GM23338 (cell line): ENCODE results near the gene CNTNAP2. TPM values are rescaled to one million over a fixed set of nuclear protein-coding genes. Genes with fewer than 3 reads are reported as not detected.

Experiments
- ATAC-seq: fragments of 200-7000 bp; cut with Tn5 transposase; 3 replicates; pipeline ENCODE4 v1.9.1; 2020
- DNase-seq: peaks from one replicate; pipeline ENCODE4 v3.0.0-alpha.2; 2015; ENCODE audit warnings: low spot score
- H2AFZ ChIP-seq: fragments of 200-600 bp; sonication (generic); 2 replicates; pipeline ENCODE4 v1.8.0; 2016; ENCODE audit warnings: antibody characterized with exemption, mild to moderate bottlenecking, moderate library complexity
- H3F3A ChIP-seq: fragments of 200-600 bp; sonication (generic); replicated peaks from 2 replicates; pipeline ENCODE4 v1.8.0; 2017; ENCODE audit warnings: antibody characterized with exemption, mixed run types, low read depth
- H3K27ac ChIP-seq: fragments of 200-600 bp; sonication (generic); 2 replicates; pipeline ENCODE4 v1.6.1; 2016; ENCODE audit warnings: low read depth
- H3K27me3 ChIP-seq: fragments of 200-600 bp; sonication (generic); 2 replicates; pipeline ENCODE4 v1.8.0; 2016; ENCODE audit warnings: mild to moderate bottlenecking, mixed run types, moderate library complexity; ENCODE audit not compliant: insufficient read depth
- H3K36me3 ChIP-seq: fragments of 200-600 bp; sonication (generic); 2 replicates; pipeline ENCODE4 v1.8.0; 2016; ENCODE audit warnings: mild to moderate bottlenecking; ENCODE audit not compliant: insufficient read depth
- H3K4me1 ChIP-seq: fragments of 200-600 bp; sonication (generic); 2 replicates; pipeline ENCODE4 v1.8.0; 2016; ENCODE audit warnings: mild to moderate bottlenecking, moderate library complexity; ENCODE audit not compliant: insufficient read depth
- H3K4me2 ChIP-seq: fragments of 200-600 bp; sonication (generic); 2 replicates; pipeline ENCODE4 v1.7.1; 2017; ENCODE audit warnings: mixed run types
- H3K4me3 ChIP-seq: fragments of 200-600 bp; sonication (generic); 2 replicates; pipeline ENCODE4 v1.6.1; 2016; ENCODE audit warnings: mixed run types
- H3K79me2 ChIP-seq: fragments of 200-600 bp; sonication (generic); replicated peaks from 2 replicates; pipeline ENCODE4 v1.8.0; 2017; ENCODE audit warnings: mild to moderate bottlenecking; ENCODE audit not compliant: insufficient read depth
- H3K9me2 ChIP-seq: fragments of 200-600 bp; sonication (generic); 2 replicates; pipeline ENCODE4 v1.8.0; 2017; ENCODE audit not compliant: insufficient read depth
- H4K20me1 ChIP-seq: fragments of 200-600 bp; sonication (generic); replicated peaks from 2 replicates; pipeline ENCODE4 v1.8.0; 2017; ENCODE audit warnings: mild to moderate bottlenecking; ENCODE audit not compliant: insufficient read depth
- H3K27ac Mint-ChIP-seq: 2 replicates; pipeline ENCODE4 v1.8.0; 2020; ENCODE audit warnings: inconsistent platforms, mild to moderate bottlenecking, moderate library complexity, mixed read lengths
- H3K27me3 Mint-ChIP-seq: 3 replicates; pipeline ENCODE4 v1.8.0; 2022; ENCODE audit warnings: low read depth, mild to moderate bottlenecking, moderate library complexity, mixed read lengths, inconsistent platforms; ENCODE audit not compliant: insufficient read depth, poor library complexity
- H3K36me3 Mint-ChIP-seq: 3 replicates; pipeline ENCODE4 v1.8.0; 2021; ENCODE audit warnings: low read depth, mild to moderate bottlenecking, inconsistent platforms, moderate library complexity, mixed read lengths
- H3K4me1 Mint-ChIP-seq: 3 replicates; pipeline ENCODE4 v1.8.0; 2020; ENCODE audit warnings: mild to moderate bottlenecking, inconsistent platforms, mixed read lengths
- H3K4me3 Mint-ChIP-seq: 3 replicates; pipeline ENCODE4 v1.8.0; 2021; ENCODE audit warnings: moderate library complexity, mild to moderate bottlenecking, inconsistent platforms, mixed read lengths
- H3K9me3 Mint-ChIP-seq: 3 replicates; pipeline ENCODE4 v1.8.0; 2020; ENCODE audit warnings: moderate library complexity, mild to moderate bottlenecking, inconsistent platforms, mixed read lengths
- CREB1 ChIP-seq: fragments of 250-450 bp; sonication (Bioruptor Pico); IDR thresholded peaks from 2 replicates; pipeline ENCODE4 v1.5.0; 2020; ENCODE audit warnings: low read depth, mild to moderate bottlenecking, moderate library complexity
- EZH2 ChIP-seq: fragments of 200-600 bp; sonication (generic); IDR thresholded peaks from one replicate; pipeline ENCODE4 v1.8.0; 2017; ENCODE audit warnings: antibody characterized with exemption, mild to moderate bottlenecking, low read depth; ENCODE audit not compliant: unreplicated experiment
- EZH2phosphoT487 ChIP-seq: fragments of 200-600 bp; sonication (generic); IDR thresholded peaks from one replicate; pipeline ENCODE4 v1.8.1; 2018; ENCODE audit warnings: antibody characterized with exemption; ENCODE audit not compliant: unreplicated experiment
- POLR2AphosphoS5 ChIP-seq: IDR thresholded peaks from 2 replicates; pipeline ENCODE4 v1.6.1; 2016; ENCODE audit warnings: antibody characterized with exemption, low read depth
- ZNF114 ChIP-seq: fragments of 250-450 bp; sonication (Bioruptor Pico); IDR thresholded peaks from 2 replicates; pipeline ENCODE4 v1.5.0; 2020; ENCODE audit warnings: mild to moderate bottlenecking, moderate library complexity
- ZNF331 ChIP-seq: fragments of 250-450 bp; sonication (Bioruptor Pico); IDR thresholded peaks from 2 replicates; pipeline ENCODE4 v1.5.0; 2020; ENCODE audit warnings: low read depth, mild to moderate bottlenecking, moderate library complexity
- polyA plus RNA-seq: library from polyadenylated mRNA; unstranded; fragments of >200 nt; fragmentation: Nextera tagmentation; extraction: Ambion mirVana; gene quantifications from 2 replicates; pipeline ENCODE4 v1.2.1, GENCODE V29; 2016
- total RNA-seq: library from RNA; depleted of rRNA; stranded (reverse); fragments of >200 nt; shearing (Covaris generic); gene quantifications from 2 replicates; pipeline ENCODE4 v1.2.3, GENCODE V29; 2014
- TF ChIP-seq, protein P1 (sequence below): fragments of 250-450 bp; sonication (Bioruptor Pico); IDR thresholded peaks from 2 replicates; pipeline ENCODE4 v1.5.0; 2020; ENCODE audit warnings: mild to moderate bottlenecking, moderate library complexity
- TF ChIP-seq, protein P2 (sequence below): IDR thresholded peaks from 2 replicates; pipeline ENCODE4 v1.6.1; 2016; ENCODE audit warnings: antibody characterized with exemption
- TF ChIP-seq, protein P3 (sequence below), 2 experiments: fragments of 200-600 bp in 1 of 2; sonication (generic) in 1 of 2; conservative IDR thresholded peaks; 2 replicates each; pipeline versions ENCODE4 v1.5.1 to v1.6.1; 2016 to 2017; ENCODE audit warnings: antibody characterized with exemption in 2 of 2, low read depth in 2 of 2, mild to moderate bottlenecking in 2 of 2, moderate library complexity in 1 of 2

The CNTNAP2 gene
- total and polyA plus RNA-seq, 2 experiments from 2014 or later, result 38.2 to 61.3 TPM

DNA sequence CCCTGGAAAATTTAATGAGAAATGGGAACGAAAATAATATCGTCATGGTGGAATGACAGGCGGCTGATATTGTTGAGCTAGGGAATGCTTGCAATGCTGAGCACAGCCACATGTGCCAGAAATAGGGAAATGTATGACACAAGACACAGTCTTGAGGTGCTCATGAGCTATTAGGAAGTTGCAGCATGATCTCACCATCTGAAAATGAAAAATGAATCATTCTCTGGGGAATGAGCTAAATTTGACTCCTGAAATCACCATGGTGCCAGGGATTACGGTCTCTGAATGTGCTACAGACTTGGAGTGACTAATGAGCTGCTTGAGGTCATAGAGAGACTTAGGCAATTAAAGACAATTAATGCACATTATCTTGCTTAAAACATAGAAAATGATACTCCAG, 845.0 kb downstream of the CNTNAP2 start (continued):
- TF ChIP-seq, protein P1, sequence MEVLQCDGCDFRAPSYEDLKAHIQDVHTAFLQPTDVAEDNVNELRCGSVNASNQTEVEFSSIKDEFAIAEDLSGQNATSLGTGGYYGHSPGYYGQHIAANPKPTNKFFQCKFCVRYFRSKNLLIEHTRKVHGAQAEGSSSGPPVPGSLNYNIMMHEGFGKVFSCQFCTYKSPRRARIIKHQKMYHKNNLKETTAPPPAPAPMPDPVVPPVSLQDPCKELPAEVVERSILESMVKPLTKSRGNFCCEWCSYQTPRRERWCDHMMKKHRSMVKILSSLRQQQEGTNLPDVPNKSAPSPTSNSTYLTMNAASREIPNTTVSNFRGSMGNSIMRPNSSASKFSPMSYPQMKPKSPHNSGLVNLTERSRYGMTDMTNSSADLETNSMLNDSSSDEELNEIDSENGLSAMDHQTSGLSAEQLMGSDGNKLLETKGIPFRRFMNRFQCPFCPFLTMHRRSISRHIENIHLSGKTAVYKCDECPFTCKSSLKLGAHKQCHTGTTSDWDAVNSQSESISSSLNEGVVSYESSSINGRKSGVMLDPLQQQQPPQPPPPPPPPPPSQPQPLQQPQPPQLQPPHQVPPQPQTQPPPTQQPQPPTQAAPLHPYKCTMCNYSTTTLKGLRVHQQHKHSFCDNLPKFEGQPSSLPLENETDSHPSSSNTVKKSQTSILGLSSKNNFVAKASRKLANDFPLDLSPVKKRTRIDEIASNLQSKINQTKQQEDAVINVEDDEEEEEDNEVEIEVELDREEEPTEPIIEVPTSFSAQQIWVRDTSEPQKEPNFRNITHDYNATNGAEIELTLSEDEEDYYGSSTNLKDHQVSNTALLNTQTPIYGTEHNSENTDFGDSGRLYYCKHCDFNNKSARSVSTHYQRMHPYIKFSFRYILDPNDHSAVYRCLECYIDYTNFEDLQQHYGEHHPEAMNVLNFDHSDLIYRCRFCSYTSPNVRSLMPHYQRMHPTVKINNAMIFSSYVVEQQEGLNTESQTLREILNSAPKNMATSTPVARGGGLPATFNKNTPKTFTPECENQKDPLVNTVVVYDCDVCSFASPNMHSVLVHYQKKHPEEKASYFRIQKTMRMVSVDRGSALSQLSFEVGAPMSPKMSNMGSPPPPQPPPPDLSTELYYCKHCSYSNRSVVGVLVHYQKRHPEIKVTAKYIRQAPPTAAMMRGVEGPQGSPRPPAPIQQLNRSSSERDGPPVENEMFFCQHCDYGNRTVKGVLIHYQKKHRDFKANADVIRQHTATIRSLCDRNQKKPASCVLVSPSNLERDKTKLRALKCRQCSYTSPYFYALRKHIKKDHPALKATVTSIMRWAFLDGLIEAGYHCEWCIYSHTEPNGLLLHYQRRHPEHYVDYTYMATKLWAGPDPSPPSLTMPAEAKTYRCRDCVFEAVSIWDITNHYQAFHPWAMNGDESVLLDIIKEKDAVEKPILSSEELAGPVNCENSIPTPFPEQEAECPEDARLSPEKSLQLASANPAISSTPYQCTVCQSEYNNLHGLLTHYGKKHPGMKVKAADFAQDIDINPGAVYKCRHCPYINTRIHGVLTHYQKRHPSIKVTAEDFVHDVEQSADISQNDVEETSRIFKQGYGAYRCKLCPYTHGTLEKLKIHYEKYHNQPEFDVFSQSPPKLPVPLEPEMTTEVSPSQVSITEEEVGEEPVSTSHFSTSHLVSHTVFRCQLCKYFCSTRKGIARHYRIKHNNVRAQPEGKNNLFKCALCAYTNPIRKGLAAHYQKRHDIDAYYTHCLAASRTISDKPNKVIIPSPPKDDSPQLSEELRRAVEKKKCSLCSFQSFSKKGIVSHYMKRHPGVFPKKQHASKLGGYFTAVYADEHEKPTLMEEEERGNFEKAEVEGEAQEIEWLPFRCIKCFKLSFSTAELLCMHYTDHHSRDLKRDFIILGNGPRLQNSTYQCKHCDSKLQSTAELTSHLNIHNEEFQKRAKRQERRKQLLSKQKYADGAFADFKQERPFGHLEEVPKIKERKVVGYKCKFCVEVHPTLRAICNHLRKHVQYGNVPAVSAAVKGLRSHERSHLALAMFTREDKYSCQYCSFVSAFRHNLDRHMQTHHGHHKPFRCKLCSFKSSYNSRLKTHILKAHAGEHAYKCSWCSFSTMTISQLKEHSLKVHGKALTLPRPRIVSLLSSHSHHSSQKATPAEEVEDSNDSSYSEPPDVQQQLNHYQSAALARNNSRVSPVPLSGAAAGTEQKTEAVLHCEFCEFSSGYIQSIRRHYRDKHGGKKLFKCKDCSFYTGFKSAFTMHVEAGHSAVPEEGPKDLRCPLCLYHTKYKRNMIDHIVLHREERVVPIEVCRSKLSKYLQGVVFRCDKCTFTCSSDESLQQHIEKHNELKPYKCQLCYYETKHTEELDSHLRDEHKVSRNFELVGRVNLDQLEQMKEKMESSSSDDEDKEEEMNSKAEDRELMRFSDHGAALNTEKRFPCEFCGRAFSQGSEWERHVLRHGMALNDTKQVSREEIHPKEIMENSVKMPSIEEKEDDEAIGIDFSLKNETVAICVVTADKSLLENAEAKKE, result no peak
- TF ChIP-seq ZNF114 (CRISPR knock-in tag) (no peak), ZNF331 (no peak), CREB1 (CRISPR knock-in tag) (no peak)
- TF ChIP-seq, protein P2, sequence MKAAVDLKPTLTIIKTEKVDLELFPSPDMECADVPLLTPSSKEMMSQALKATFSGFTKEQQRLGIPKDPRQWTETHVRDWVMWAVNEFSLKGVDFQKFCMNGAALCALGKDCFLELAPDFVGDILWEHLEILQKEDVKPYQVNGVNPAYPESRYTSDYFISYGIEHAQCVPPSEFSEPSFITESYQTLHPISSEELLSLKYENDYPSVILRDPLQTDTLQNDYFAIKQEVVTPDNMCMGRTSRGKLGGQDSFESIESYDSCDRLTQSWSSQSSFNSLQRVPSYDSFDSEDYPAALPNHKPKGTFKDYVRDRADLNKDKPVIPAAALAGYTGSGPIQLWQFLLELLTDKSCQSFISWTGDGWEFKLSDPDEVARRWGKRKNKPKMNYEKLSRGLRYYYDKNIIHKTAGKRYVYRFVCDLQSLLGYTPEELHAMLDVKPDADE, result no peak

DNA sequence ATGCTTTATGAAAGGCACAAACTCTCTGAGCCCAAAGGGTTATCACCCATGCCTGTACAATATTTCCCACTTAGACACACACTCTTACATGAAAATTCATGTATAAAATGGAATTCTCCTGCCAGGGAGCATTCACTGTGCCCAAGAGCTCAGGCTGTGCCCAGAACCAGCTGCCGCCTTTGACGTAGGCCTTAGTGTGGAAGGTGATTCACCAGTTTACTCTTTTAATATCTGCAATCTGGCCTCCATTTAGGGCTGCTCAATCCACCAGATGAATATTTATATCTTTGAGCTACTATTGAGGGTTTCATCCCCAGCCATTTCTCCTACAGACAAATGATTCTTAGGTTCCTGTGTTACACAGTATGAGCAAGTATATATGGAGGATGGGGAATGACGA, 849.7 kb downstream of the CNTNAP2 start:
- peaks cover 4% of the 10 kb centered on the region; the same call in 1 of the 2 replicates for H3K36me3 ChIP-seq
- H3K27me3 Mint-ChIP-seq, result no peaks in the 10 kb centered on the region
- no peaks in the 10 kb centered on the region for H4K20me1 ChIP-seq
- H3K4me1 ChIP-seq, result no peaks in the 10 kb centered on the region
- no peak overlapping the region for H3K4me3 ChIP-seq
- H3K9me3 Mint-ChIP-seq, result peaks cover 9% of the 10 kb centered on the region; the same call in 2 of the 3 replicates
- no peaks in the 10 kb centered on the region for H3F3A ChIP-seq
- H3K4me1 Mint-ChIP-seq, result no peaks in the 10 kb centered on the region
- H3K27ac ChIP-seq, result no peak overlapping the region
- no peak for ATAC-seq
- no peak overlapping the region for H3K4me3 Mint-ChIP-seq
- H3K36me3 Mint-ChIP-seq, result no peaks in the 10 kb centered on the region
- no peaks in the 10 kb centered on the region for H3K27me3 ChIP-seq
- no peak overlapping the region for H3K27ac Mint-ChIP-seq
- no peak overlapping the region for H3K4me2 ChIP-seq
- DNase-seq, result no peak
- H3K9me2 ChIP-seq, result no peaks in the 10 kb centered on the region
- no peaks in the 10 kb centered on the region for H3K79me2 ChIP-seq
- no peak overlapping the region for H2AFZ ChIP-seq
- TF ChIP-seq EZH2, result no peak
- no peak for TF ChIP-seq ZNF114 (CRISPR knock-in tag)
- TF ChIP-seq, protein P3, sequence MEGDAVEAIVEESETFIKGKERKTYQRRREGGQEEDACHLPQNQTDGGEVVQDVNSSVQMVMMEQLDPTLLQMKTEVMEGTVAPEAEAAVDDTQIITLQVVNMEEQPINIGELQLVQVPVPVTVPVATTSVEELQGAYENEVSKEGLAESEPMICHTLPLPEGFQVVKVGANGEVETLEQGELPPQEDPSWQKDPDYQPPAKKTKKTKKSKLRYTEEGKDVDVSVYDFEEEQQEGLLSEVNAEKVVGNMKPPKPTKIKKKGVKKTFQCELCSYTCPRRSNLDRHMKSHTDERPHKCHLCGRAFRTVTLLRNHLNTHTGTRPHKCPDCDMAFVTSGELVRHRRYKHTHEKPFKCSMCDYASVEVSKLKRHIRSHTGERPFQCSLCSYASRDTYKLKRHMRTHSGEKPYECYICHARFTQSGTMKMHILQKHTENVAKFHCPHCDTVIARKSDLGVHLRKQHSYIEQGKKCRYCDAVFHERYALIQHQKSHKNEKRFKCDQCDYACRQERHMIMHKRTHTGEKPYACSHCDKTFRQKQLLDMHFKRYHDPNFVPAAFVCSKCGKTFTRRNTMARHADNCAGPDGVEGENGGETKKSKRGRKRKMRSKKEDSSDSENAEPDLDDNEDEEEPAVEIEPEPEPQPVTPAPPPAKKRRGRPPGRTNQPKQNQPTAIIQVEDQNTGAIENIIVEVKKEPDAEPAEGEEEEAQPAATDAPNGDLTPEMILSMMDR (conservative IDR thresholded peaks at IDR 0.05; ENCODE audit: low read depth in 2 of 2), result no peak
- no peak for TF ChIP-seq POLR2AphosphoS5
- TF ChIP-seq EZH2phosphoT487, result no peak
